Measurements from ENCODE around the gene HECTD1.

Gene HECTD1

GRCh38 chr14:31057701-31058364 is 149.8 kb downstream of the HECTD1 start:
- Histone ChIP-seq H3K4me3 (ENCODE audit: low read depth, low read length) (no peak overlapping the region), H3K9me3 (ENCODE audit: control insufficient read depth, insufficient read depth, low read depth, low read length) (no peaks in the 10 kb centered on the region), H3K27ac (ENCODE audit: extremely low read depth, low read depth, low read length) (no peak overlapping the region), H3K4me1 (ENCODE audit: control insufficient read depth, insufficient read depth, low read length) (peaks cover 8% of the 10 kb centered on the region), H3K36me3 (ENCODE audit: control insufficient read depth in 2 of 2, insufficient read depth in 1 of 2, low read length in 2 of 2) (no peaks in the 10 kb centered on the region)
- no peak for TF ChIP-seq ZNF184 (tag by site-specific recombination; IDR thresholded peaks at IDR 0.05)
- TF ChIP-seq ZNF513 (tag by site-specific recombination; IDR thresholded peaks at IDR 0.05): no peak
- no peak for TF ChIP-seq ZNF76 (tag by site-specific recombination; IDR thresholded peaks at IDR 0.05; ENCODE audit: borderline replicate concordance, low read depth)
- TF ChIP-seq ZNF426 (tag by site-specific recombination; IDR thresholded peaks at IDR 0.05): no peak
- TF ChIP-seq ZNF23 (tag by site-specific recombination; IDR thresholded peaks at IDR 0.05; ENCODE audit: borderline replicate concordance): no peak
- no peak for TF ChIP-seq ZNF777 (tag by site-specific recombination; IDR thresholded peaks at IDR 0.05; ENCODE audit: borderline replicate concordance)
- no peak for TF ChIP-seq INSM2 (tag by site-specific recombination; IDR thresholded peaks at IDR 0.05)
- no peak for TF ChIP-seq GLIS1 (tag by site-specific recombination; IDR thresholded peaks at IDR 0.05)
- no peak for TF ChIP-seq ZNF175 (tag by site-specific recombination; IDR thresholded peaks at IDR 0.05)
- no peak for TF ChIP-seq ZNF530 (tag by site-specific recombination; IDR thresholded peaks at IDR 0.05; ENCODE audit: low read depth)
- TF ChIP-seq ZNF211 (tag by site-specific recombination; IDR thresholded peaks at IDR 0.05; ENCODE audit: low read depth): no peak
- TF ChIP-seq PRDM2 (tag by site-specific recombination; IDR thresholded peaks at IDR 0.05; ENCODE audit: borderline replicate concordance): no peak
- TF ChIP-seq SP7 (tag by site-specific recombination; IDR thresholded peaks at IDR 0.05): no peak
- no peak for TF ChIP-seq ZNF2 (tag by site-specific recombination; IDR thresholded peaks at IDR 0.05)
- no peak for TF ChIP-seq ZBTB1 (tag by site-specific recombination; IDR thresholded peaks at IDR 0.05)
- TF ChIP-seq YY2 (tag by site-specific recombination; IDR thresholded peaks at IDR 0.05): no peak
- no peak for TF ChIP-seq HIC1 (tag by site-specific recombination; IDR thresholded peaks at IDR 0.05)
- TF ChIP-seq REPIN1 (tag by site-specific recombination; IDR thresholded peaks at IDR 0.05; ENCODE audit: low read depth): no peak
- no peak for TF ChIP-seq GFI1B (tag by site-specific recombination; IDR thresholded peaks at IDR 0.05)
- no peak for TF ChIP-seq ZIC2 (tag by site-specific recombination; IDR thresholded peaks at IDR 0.05)
- CTCF ChIA-PET: interaction anchor here (0.6 kb wide), 1 partner anchor 11 kb away, joined by 3 read pairs; no protein-coding TSS in a partner anchor
- POLR2A ChIA-PET: interaction anchor here (0.5 to 1.0 kb wide), 2 partner anchors 10 to 28 kb away, joined by 3 read pairs; no protein-coding TSS in a partner anchor
